ENCODE results near the gene GFY. TPM values are rescaled to one million over a fixed set of nuclear protein-coding genes. Genes with fewer than 3 reads are reported as not detected.

The GFY gene
- total and polyA plus RNA-seq, 9 of the 15 experiments (the other 6 are each of a cell fraction or from before 2014, with no cell fraction given): 0.06 to 0.40 (median 0.19) TPM; not detected in 3

DNA sequence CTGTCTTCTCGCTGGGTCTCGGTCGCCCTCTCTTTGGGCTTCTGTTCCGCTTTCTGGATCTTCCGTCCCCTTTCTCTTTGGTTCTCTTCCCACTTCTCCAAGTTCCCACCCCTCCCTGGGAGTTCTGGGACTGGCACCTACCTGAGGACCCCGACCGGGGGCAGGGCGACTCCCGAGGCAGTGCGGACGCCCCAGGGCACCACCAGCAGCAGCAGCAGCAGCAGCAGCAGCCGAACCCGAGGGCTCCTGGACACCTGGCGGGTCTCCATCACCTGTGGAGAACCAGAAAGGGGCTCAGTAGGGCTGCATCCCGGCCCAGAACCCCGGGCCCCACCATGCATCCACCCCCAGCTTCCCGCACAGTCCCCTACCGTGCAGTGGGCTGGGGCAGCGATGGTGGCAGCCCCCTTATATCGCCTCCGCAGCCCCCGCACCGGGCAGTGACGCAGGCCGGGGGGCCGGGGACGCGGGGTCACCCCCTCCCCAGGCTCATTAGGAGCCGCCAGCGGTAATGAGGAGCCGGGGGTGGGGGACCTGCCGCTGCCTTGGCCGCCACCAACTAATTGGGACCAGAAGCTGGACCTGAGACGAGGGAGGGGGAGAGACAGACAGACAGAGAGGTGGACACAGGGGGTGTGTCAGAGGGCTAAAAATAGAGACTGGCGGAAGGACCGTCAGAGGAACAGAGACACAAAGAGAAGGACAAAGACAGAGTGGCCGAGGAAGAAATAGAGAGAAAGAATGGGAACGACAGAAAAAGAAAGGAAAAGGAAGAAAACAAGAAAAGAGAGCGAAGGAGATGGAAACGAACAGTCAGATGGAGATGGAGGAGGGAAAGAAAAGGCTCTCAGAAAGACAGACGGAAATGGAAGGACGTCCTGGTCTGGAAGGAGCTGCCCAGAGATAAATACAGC lies 1.9 kb upstream of the GFY start, which contains the start of gene PTH2 (continued):
- TF ChIP-seq, protein P1, sequence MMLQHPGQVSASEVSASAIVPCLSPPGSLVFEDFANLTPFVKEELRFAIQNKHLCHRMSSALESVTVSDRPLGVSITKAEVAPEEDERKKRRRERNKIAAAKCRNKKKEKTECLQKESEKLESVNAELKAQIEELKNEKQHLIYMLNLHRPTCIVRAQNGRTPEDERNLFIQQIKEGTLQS (IDR thresholded peaks at IDR 0.05): peak; percentile 42; the same call in 1 of the 2 replicates
- TF ChIP-seq, protein P1 (CRISPR knock-in tag; conservative IDR thresholded peaks at IDR 0.05): no peak
- TF ChIP-seq LARP7 (IDR thresholded peaks at IDR 0.05) (peak; percentile 74; the same call in 1 of the 2 replicates), HNRNPH1 (optimal IDR thresholded peaks at IDR 0.05; ENCODE audit: low read depth, low read length) (no peak), ZNF197 (CRISPR knock-in tag; IDR thresholded peaks at IDR 0.05; ENCODE audit: low read depth) (no peak), ZFP30 (CRISPR knock-in tag; IDR thresholded peaks at IDR 0.05; ENCODE audit: borderline replicate concordance) (no peak), KDM1A (IDR thresholded peaks at IDR 0.05) (peak in 1 of 2 experiments; percentile 30; a peak in 1 of 4 replicates), EWSR1 (IDR thresholded peaks at IDR 0.05; ENCODE audit: borderline replicate concordance, low read depth, partially characterized antibody) (no peak), ZBTB17 (CRISPR knock-in tag; IDR thresholded peaks at IDR 0.05) (no peak), ZNF232 (CRISPR knock-in tag; IDR thresholded peaks at IDR 0.05) (no peak), MIER1 (IDR thresholded peaks at IDR 0.05; ENCODE audit: low read depth) (peak; percentile 64; the same call in 1 of the 2 replicates), CSDE1 (IDR thresholded peaks at IDR 0.05) (0 out of 4 replicates have a peak, but pooled peaks of 1 of the 2 experiments have one; percentile 5), SMARCE1 (IDR thresholded peaks at IDR 0.05) (0 out of 2 replicates have a peak, but pooled peaks have one; percentile 35), SMARCA4 (IDR thresholded peaks at IDR 0.05) (peak; percentile 59; the same call in 1 of the 2 replicates), TRIM24 (IDR thresholded peaks at IDR 0.05) (0 out of 4 replicates have a peak, but pooled peaks of 1 of the 2 experiments have one; percentile 13), HMGN3 (IDR thresholded peaks at IDR 0.05; ENCODE audit: borderline replicate concordance, extremely low read depth, insufficient read length, low read depth, low read length) (no peak), ZNF354B (CRISPR knock-in tag; IDR thresholded peaks at IDR 0.05) (no peak), ARID1B (IDR thresholded peaks at IDR 0.05) (peak; percentile 38)
- TF ChIP-seq, protein P2, sequence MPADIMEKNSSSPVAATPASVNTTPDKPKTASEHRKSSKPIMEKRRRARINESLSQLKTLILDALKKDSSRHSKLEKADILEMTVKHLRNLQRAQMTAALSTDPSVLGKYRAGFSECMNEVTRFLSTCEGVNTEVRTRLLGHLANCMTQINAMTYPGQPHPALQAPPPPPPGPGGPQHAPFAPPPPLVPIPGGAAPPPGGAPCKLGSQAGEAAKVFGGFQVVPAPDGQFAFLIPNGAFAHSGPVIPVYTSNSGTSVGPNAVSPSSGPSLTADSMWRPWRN (IDR thresholded peaks at IDR 0.05; ENCODE audit: low read depth): 0 out of 2 replicates have a peak, but pooled peaks have one; percentile 17
- TF ChIP-seq, protein P3, sequence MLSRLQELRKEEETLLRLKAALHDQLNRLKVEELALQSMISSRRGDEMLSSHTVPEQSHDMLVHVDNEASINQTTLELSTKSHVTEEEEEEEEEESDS (CRISPR knock-in tag; IDR thresholded peaks at IDR 0.05): no peak
- TF ChIP-seq, protein P4, sequence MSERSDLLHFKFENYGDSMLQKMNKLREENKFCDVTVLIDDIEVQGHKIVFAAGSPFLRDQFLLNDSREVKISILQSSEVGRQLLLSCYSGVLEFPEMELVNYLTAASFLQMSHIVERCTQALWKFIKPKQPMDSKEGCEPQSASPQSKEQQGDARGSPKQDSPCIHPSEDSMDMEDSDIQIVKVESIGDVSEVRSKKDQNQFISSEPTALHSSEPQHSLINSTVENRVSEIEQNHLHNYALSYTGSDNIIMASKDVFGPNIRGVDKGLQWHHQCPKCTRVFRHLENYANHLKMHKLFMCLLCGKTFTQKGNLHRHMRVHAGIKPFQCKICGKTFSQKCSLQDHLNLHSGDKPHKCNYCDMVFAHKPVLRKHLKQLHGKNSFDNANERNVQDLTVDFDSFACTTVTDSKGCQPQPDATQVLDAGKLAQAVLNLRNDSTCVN (CRISPR knock-in tag; IDR thresholded peaks at IDR 0.05): peak; percentile 74; the same call in 1 of the 2 replicates
- TF ChIP-seq, protein P5, sequence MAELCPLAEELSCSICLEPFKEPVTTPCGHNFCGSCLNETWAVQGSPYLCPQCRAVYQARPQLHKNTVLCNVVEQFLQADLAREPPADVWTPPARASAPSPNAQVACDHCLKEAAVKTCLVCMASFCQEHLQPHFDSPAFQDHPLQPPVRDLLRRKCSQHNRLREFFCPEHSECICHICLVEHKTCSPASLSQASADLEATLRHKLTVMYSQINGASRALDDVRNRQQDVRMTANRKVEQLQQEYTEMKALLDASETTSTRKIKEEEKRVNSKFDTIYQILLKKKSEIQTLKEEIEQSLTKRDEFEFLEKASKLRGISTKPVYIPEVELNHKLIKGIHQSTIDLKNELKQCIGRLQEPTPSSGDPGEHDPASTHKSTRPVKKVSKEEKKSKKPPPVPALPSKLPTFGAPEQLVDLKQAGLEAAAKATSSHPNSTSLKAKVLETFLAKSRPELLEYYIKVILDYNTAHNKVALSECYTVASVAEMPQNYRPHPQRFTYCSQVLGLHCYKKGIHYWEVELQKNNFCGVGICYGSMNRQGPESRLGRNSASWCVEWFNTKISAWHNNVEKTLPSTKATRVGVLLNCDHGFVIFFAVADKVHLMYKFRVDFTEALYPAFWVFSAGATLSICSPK (IDR thresholded peaks at IDR 0.05; ENCODE audit: borderline replicate concordance): 0 out of 2 replicates have a peak, but pooled peaks have one; percentile 32
